Osteoblast (primary cell): ENCODE results near the gene NR2F6. TPM values are rescaled to one million over a fixed set of nuclear protein-coding genes. Genes with fewer than 3 reads are reported as not detected.

Experiments used
- DNase-seq: peaks from one replicate; pipeline ENCODE4 v3.0.0; 2011; ENCODE audit warnings: low spot score, mixed read lengths; ENCODE audit not compliant: insufficient read length; ENCODE audit errors: missing footprints
- H2AFZ ChIP-seq: 2 replicates; pipeline ENCODE4 v1.6.0; 2011; ENCODE audit warnings: mild to moderate bottlenecking, low read length
- H3K27ac ChIP-seq: 2 replicates; pipeline ENCODE4 v1.5.1; 2011; ENCODE audit warnings: mild to moderate bottlenecking, low read depth, low read length, moderate library complexity
- H3K27me3 ChIP-seq: 2 replicates; pipeline ENCODE4 v1.6.0; 2012; ENCODE audit warnings: mild to moderate bottlenecking, control low read depth, inconsistent platforms, low read length, moderate library complexity; ENCODE audit not compliant: insufficient read depth
- H3K36me3 ChIP-seq: 2 replicates; pipeline ENCODE4 v1.5.1; 2011; ENCODE audit warnings: mild to moderate bottlenecking, low read length, control low read depth, moderate library complexity; ENCODE audit not compliant: insufficient read depth
- H3K4me1 ChIP-seq: 2 replicates; pipeline ENCODE4 v1.5.1; 2011; ENCODE audit warnings: mild to moderate bottlenecking, low read length, control low read depth, moderate library complexity; ENCODE audit not compliant: insufficient read depth
- H3K4me2 ChIP-seq: 2 replicates; pipeline ENCODE4 v1.6.0; 2011; ENCODE audit warnings: mild to moderate bottlenecking, low read length; ENCODE audit not compliant: insufficient read depth
- H3K4me3 ChIP-seq: fragments of 200-600 bp; sonication (generic); 3 replicates; pipeline ENCODE4 v1.5.1; 2012; ENCODE audit warnings: mild to moderate bottlenecking, low read length, inconsistent platforms; ENCODE audit not compliant: insufficient read depth
- H3K79me2 ChIP-seq: 2 replicates; pipeline ENCODE4 v1.6.0; 2012; ENCODE audit warnings: mild to moderate bottlenecking, low read length, control low read depth, inconsistent platforms; ENCODE audit not compliant: insufficient read depth
- H3K9me3 ChIP-seq: 2 replicates; pipeline ENCODE4 v1.5.1; 2011; ENCODE audit warnings: low read depth, low read length, control low read depth
- H4K20me1 ChIP-seq: 2 replicates; pipeline ENCODE4 v1.6.0; 2012; ENCODE audit warnings: mild to moderate bottlenecking, low read length, control low read depth; ENCODE audit not compliant: insufficient read depth
- total RNA-seq: library from RNA; depleted of rRNA; stranded (reverse); fragments of >200 nt; gene quantifications from 2 replicates; pipeline ENCODE4 v1.2.3, GENCODE V29; 2012
- TF ChIP-seq, protein P1 (sequence below): IDR thresholded peaks from 2 replicates; pipeline ENCODE4 v1.5.1; 2011; ENCODE audit warnings: mild to moderate bottlenecking, low read depth, low read length, moderate library complexity; ENCODE audit errors: extremely low read depth

Gene NR2F6
- total RNA-seq, 1 donor: 32.2 TPM

DNA sequence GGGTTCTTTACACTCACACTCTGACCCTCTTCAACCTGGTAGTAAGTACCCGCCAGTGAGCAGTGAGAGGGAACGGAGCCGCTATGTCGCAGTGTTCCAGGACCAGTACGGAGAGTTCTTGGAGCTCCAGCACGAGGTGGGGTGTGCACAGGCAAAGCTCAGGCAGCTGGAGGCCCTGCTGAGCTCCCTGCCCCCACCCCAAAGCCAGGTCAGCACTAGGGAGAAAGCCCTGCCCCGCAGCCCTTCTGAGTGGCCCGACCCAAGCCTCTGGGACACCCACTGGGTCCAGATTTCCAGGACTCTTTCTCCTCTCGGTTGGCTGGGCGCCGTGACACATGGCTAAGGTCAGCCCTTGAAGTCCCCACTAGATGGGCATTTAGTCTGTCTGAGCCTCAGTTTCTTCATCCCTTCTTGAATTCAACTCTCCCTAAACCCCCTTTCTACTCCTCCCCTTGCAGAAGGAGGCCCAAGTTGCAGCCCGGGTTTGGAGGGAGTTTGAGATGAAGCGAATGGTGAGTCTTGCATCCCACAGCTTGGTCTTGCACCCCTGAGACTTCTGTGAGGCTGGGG is 17.8 kb downstream of the NR2F6 start:
- H4K20me1 ChIP-seq: no peaks in the 10 kb centered on the region
- peaks cover 10% of the 10 kb centered on the region for H3K36me3 ChIP-seq
- DNase-seq: peak; percentile 59
- H3K27me3 ChIP-seq: no peaks in the 10 kb centered on the region
- no peak overlapping the region for H3K27ac ChIP-seq
- no peaks in the 10 kb centered on the region for H3K9me3 ChIP-seq
- peaks cover 2% of the 10 kb centered on the region for H3K79me2 ChIP-seq
- peaks cover 4% of the 10 kb centered on the region for H3K4me1 ChIP-seq
- no peak overlapping the region for H3K4me3 ChIP-seq
- no peak overlapping the region for H3K4me2 ChIP-seq
- no peak overlapping the region for H2AFZ ChIP-seq
- TF ChIP-seq, protein P1, sequence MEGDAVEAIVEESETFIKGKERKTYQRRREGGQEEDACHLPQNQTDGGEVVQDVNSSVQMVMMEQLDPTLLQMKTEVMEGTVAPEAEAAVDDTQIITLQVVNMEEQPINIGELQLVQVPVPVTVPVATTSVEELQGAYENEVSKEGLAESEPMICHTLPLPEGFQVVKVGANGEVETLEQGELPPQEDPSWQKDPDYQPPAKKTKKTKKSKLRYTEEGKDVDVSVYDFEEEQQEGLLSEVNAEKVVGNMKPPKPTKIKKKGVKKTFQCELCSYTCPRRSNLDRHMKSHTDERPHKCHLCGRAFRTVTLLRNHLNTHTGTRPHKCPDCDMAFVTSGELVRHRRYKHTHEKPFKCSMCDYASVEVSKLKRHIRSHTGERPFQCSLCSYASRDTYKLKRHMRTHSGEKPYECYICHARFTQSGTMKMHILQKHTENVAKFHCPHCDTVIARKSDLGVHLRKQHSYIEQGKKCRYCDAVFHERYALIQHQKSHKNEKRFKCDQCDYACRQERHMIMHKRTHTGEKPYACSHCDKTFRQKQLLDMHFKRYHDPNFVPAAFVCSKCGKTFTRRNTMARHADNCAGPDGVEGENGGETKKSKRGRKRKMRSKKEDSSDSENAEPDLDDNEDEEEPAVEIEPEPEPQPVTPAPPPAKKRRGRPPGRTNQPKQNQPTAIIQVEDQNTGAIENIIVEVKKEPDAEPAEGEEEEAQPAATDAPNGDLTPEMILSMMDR: no peak

DNA sequence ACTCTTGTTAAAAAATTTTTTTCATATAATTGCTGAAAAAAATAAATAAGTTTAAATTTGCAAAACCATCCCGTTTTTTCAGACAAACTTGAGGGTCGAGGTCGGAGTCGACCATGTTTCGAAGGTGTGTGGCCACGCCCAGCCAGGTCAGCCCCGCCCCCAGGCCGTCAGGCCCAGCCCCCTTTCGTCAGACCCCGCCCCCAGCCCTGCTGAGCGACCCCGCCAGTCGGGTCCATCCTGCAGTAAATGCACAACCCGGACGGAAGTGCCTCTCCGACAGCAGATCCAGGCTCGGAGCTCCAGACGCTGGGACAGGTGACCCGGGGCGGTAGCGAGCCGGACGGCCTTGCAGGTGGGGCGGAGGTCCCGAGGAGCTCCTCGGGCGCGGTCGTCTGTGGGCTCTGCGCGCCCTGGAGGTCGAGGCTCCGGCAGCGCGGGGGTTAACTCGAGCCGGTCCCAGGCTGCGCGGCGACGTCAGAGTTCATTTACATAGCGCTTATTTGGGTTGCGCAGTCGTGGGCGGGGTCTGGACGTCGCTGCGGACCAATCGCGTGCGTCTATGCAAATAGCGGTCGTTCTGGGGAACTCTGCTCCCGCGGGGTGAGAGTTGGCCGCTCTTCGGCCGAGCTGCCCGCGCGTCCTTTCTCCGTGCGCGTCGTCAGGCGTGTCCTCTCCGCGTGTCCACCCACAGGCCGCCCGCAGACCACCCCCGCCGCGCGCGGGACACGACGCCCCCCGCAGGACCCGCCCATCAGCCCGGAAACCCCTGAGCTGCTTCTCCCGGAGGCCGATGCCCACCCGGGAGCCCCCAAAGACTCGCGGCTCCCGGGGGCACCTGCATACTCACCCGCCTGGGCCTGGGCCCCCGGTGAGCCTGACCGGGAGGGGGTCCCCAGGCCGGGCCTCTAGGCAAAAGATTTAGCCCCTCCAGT is 19.5 kb downstream of the NR2F6 start, which contains the start of gene OCEL1:
Gene OCEL1, plus strand, starts transcription at position 225 of the 932 bp plus-strand sequence. Its CDS starts 22 bp downstream, at position 247.
- peak within 1 kb of the TSS; percentile 88 for H3K4me3 ChIP-seq
- H3K27me3 ChIP-seq: no peaks in the 10 kb centered on the region
- peak; percentile 99 for DNase-seq
- H3K79me2 ChIP-seq: no peaks in the 10 kb centered on the region
- H3K27ac ChIP-seq: peak within 1 kb of the TSS; percentile 56
- H4K20me1 ChIP-seq: no peaks in the 10 kb centered on the region
- H3K4me1 ChIP-seq: peaks cover 4% of the 10 kb centered on the region
- no peaks in the 10 kb centered on the region for H3K36me3 ChIP-seq
- H3K4me2 ChIP-seq: peak within 1 kb of the TSS; percentile 88
- TF ChIP-seq, protein P1: no peak
- H2AFZ ChIP-seq: peak within 1 kb of the TSS; percentile 94
- no peaks in the 10 kb centered on the region for H3K9me3 ChIP-seq

DNA sequence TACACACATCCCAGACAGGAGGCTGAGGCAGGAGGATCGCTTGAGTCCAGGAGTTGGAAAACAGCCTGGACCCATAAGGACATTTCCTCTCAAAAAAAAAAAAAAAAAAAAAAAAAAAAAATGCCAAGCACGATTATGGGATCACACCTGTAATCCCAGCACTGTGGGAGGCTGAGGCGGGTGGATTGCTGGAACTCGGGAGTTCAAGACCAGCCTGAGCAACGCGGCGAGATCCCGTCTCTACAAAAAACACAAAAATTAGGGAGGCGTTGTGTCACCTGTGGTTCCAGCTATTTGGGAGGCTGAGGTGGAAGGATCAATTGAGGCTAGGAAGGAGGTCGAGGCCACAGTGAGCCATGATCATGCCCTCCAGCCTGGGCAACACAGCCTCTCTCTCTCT is 20.7 kb downstream of the NR2F6 start:
- Histone ChIP-seq H3K27ac (no peak overlapping the region), H3K79me2 (no peaks in the 10 kb centered on the region), H3K4me1 (peaks cover 10% of the 10 kb centered on the region), H3K9me3 (no peaks in the 10 kb centered on the region), H3K36me3 (no peaks in the 10 kb centered on the region), H4K20me1 (no peaks in the 10 kb centered on the region), H2AFZ (no peak overlapping the region), H3K4me3 (no peak overlapping the region), H3K4me2 (peak overlapping the region; percentile 88), H3K27me3 (no peaks in the 10 kb centered on the region)
- no peak for DNase-seq
- TF ChIP-seq, protein P1: no peak

DNA sequence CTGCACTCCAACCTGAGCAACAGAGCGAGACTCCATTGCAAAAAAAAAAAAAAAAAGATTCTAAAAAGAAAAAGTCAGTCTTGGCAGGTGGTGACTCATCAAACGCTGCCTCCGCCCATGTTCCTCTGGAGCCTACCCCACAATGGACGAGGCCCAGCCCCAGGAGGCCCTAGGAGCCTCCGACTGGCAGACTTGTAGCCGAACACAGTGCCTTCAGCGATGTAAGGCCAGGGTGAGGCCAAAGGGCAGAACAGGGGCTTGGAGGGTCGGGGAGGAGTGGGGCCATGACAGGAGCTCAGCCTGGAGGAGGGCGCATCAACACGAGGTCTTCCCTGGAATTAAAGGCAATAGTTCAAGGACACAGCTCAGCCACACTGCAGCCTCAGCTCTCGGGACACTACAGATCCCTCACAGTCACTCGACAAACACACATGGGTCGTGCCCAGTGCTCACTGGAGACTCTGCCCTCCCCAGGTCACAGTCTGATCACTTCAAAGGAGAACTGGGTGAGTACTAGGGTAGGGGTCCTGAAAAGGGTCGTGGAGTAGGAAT is 25.4 kb downstream of the NR2F6 start:
- peaks cover 3% of the 10 kb centered on the region for H3K79me2 ChIP-seq
- TF ChIP-seq, protein P1: no peak
- H3K27ac ChIP-seq: no peak overlapping the region
- no peaks in the 10 kb centered on the region for H4K20me1 ChIP-seq
- peaks cover 15% of the 10 kb centered on the region for H3K36me3 ChIP-seq
- H3K4me3 ChIP-seq: no peak overlapping the region
- peak overlapping the region; percentile 67 for H2AFZ ChIP-seq
- peaks cover 9% of the 10 kb centered on the region for H3K4me1 ChIP-seq
- peak overlapping the region; percentile 1 for H3K4me2 ChIP-seq
- no peaks in the 10 kb centered on the region for H3K9me3 ChIP-seq
- no peaks in the 10 kb centered on the region for H3K27me3 ChIP-seq
- DNase-seq: peak; percentile 96
